ENCODE measurements around the gene TEX14. TPM values are rescaled to one million over a fixed set of nuclear protein-coding genes. Genes with fewer than 3 reads are reported as not detected.

TEX14 gene
- total RNA-seq, 6 experiments from 2014 or later = 0.04 to 0.12 (median 0.09) TPM; not detected in 3

DNA sequence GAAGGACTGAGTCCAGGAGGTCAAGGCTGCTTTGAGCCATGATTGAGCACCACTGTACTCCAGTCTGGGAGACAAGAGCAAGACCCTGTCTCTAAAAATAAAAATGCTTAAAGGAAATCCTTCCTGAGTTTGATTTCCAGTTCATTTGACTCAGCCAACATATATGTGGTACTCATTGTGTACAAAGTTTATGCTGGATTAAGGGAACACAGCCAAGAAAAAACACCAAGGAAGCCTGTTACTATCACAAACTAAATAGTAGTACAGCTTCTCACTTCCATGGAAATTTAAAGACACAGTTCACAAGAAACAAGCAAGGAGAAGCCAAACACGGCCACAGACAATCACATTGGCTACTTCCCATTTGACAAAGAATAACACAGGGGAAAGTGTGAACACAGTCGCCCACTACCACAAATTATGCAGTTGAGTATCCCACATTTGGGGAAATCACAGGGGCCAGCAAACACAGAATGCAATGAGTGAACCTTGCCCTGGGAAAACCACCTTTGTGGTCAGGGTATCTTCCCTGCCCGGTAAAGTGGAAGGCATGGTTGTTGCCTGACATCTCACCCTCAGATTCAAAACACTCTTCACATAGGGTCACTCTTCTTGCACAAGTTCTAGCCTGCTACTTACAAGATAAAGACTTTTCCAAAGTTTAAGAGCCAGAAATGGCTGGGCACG, 14.5 kb downstream of the TEX14 start:
- intact Hi-C loops (cut with DNase I) = no loop called here
- Histone ChIP-seq H3K4me1 (no peaks in the 10 kb centered on the region), H3K9me3 (no peaks in the 10 kb centered on the region), H3K4me3 (no peak overlapping the region), H3K36me3 (no peaks in the 10 kb centered on the region), H3K27ac (no peak overlapping the region), H3K27me3 (no peaks in the 10 kb centered on the region)
- ATAC-seq (peak in 3 of 4 donors; percentile 25 to 40 (median 33)), DNase-seq (no peak)
- TF ChIP-seq POLR2A (IDR thresholded peaks at IDR 0.05) = no peak
- TF ChIP-seq, protein P1, sequence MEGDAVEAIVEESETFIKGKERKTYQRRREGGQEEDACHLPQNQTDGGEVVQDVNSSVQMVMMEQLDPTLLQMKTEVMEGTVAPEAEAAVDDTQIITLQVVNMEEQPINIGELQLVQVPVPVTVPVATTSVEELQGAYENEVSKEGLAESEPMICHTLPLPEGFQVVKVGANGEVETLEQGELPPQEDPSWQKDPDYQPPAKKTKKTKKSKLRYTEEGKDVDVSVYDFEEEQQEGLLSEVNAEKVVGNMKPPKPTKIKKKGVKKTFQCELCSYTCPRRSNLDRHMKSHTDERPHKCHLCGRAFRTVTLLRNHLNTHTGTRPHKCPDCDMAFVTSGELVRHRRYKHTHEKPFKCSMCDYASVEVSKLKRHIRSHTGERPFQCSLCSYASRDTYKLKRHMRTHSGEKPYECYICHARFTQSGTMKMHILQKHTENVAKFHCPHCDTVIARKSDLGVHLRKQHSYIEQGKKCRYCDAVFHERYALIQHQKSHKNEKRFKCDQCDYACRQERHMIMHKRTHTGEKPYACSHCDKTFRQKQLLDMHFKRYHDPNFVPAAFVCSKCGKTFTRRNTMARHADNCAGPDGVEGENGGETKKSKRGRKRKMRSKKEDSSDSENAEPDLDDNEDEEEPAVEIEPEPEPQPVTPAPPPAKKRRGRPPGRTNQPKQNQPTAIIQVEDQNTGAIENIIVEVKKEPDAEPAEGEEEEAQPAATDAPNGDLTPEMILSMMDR (IDR thresholded peaks at IDR 0.05) = no peak
- WGBS (ENCODE audit: insufficient coverage, low coverage, low lambda C conversion rate, missing lambda C conversion rate) = 52% methylated on average over 3 of the region's 4 CpGs

DNA sequence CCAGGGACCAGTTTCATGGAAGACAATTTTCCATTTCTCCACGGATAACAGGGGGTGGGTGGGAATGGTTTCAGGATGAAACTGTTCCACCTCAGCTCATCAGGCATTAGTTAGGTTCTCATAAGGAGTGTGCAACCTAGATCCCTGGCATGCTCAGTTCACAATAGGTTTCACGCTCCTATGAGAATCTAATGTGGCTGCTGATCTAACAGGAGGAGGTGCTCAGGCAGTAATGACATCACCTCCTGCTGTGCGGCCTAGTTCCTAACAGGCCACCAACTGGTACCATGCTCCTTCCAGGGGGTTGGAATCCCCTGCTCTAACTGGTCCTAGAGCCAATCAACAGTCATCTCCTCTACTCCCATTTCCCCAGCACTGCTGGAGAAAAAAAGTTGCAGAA, 19.9 kb downstream of the TEX14 start:
- intact Hi-C loops (cut with DNase I) = no loop called here
- H3K9me3 ChIP-seq = no peaks in the 10 kb centered on the region
- H3K4me3 ChIP-seq = no peak overlapping the region
- H3K4me1 ChIP-seq = no peaks in the 10 kb centered on the region
- no peak for TF ChIP-seq POLR2A (IDR thresholded peaks at IDR 0.05)
- TF ChIP-seq, protein P1 (IDR thresholded peaks at IDR 0.05) = no peak
- H3K27ac ChIP-seq = no peak overlapping the region
- ATAC-seq (no peak), DNase-seq (no peak)
- WGBS (ENCODE audit: insufficient coverage, low coverage, low lambda C conversion rate, missing lambda C conversion rate) = 70% methylated on average over 2 of the region's 3 CpGs
- no peaks in the 10 kb centered on the region for H3K27me3 ChIP-seq
- no peaks in the 10 kb centered on the region for H3K36me3 ChIP-seq

DNA sequence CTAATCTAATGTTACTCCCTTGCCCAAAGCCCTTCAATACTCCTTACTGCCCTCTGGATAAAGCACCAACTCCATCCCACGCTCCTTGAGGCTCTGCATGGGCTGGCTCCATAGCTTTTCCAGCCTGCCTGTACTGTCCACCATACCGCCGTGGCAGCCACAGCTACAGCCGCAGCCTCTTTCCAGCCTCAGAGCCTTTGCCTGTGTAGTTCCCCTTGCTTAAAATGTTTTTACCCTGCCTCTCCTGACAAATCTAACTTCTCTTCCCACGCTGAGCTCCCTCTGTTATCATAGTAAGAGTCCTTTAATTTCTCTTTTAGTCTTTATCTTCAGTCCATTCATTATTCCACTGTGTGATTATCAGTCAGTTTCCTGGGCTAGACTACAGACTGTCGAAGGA, 22.0 kb downstream of the TEX14 start:
- intact Hi-C loops (cut with DNase I) = no loop called here
- no peak for ATAC-seq

DNA sequence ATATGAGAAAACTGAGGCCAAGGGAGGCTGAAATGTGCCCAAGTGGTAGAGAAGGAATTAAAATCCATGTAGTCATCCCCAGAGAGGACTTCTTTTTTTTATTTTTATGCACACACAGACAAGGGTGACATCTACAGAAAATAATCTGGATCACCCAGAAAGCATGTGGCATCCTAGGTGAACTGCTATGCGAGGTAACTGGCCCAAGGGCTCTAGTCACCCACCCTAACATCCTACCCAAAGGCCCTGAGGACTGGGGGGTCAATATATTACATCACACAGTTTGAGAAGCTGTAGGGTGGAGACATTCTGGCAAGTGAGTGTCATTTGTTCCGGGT, 23.3 kb downstream of the TEX14 start:
- no peak for DNase-seq
- TF ChIP-seq POLR2A (IDR thresholded peaks at IDR 0.05) = no peak
- TF ChIP-seq, protein P1 (IDR thresholded peaks at IDR 0.05) = no peak
- Histone ChIP-seq H3K27me3 (no peaks in the 10 kb centered on the region), H3K27ac (no peak overlapping the region), H3K4me1 (no peaks in the 10 kb centered on the region), H3K9me3 (no peaks in the 10 kb centered on the region), H3K36me3 (no peaks in the 10 kb centered on the region), H3K4me3 (no peak overlapping the region)
- no peak for ATAC-seq
- intact Hi-C loops (cut with DNase I) = no loop called here
- WGBS (ENCODE audit: insufficient coverage, low coverage, low lambda C conversion rate, missing lambda C conversion rate) = 91% methylated on average over 2 of the region's 2 CpGs

More for the DNA sequence above, 22.0 kb downstream of the TEX14 start:
- TF ChIP-seq, protein P1 (IDR thresholded peaks at IDR 0.05) = no peak
- TF ChIP-seq POLR2A (IDR thresholded peaks at IDR 0.05) = no peak
- Histone ChIP-seq H3K4me3 (no peak overlapping the region), H3K4me1 (no peaks in the 10 kb centered on the region), H3K9me3 (no peaks in the 10 kb centered on the region), H3K27ac (no peak overlapping the region), H3K27me3 (no peaks in the 10 kb centered on the region), H3K36me3 (no peaks in the 10 kb centered on the region)
- 64% methylated on average over 6 of the region's 6 CpGs for WGBS (ENCODE audit: insufficient coverage, low coverage, low lambda C conversion rate, missing lambda C conversion rate)
- no peak for DNase-seq
